Measurements from ENCODE around the gene PHLPP1.

GRCh38 chr18:62729487-62730386 lies 14.4 kb downstream of the PHLPP1 start:
- TF ChIP-seq CTCF (conservative IDR thresholded peaks at IDR 0.05; ENCODE audit: low read depth in 2 of 2), result no peak
- no peak for TF ChIP-seq EZH2 (IDR thresholded peaks at IDR 0.05; ENCODE audit: low read depth, unreplicated experiment)
- TF ChIP-seq ETS1 (IDR thresholded peaks at IDR 0.05), result no peak
- no peak for TF ChIP-seq REST (IDR thresholded peaks at IDR 0.05; ENCODE audit: unreplicated experiment)
- no peak for TF ChIP-seq POLR2AphosphoS5 (IDR thresholded peaks at IDR 0.05; ENCODE audit: low read depth)
- no peak for TF ChIP-seq EZH2phosphoT487 (IDR thresholded peaks at IDR 0.05; ENCODE audit: unreplicated experiment)
- TF ChIP-seq NANOG (IDR thresholded peaks at IDR 0.05; ENCODE audit: borderline replicate concordance), result no peak
- no peak for TF ChIP-seq JUNB (IDR thresholded peaks at IDR 0.05; ENCODE audit: unreplicated experiment)
- no peak for TF ChIP-seq STAT1 (IDR thresholded peaks at IDR 0.05; ENCODE audit: unreplicated experiment)
- no peak for TF ChIP-seq CREB1 (CRISPR knock-in tag; IDR thresholded peaks at IDR 0.05; ENCODE audit: low read depth)
